Limb (tissue), 2 donors: ENCODE measurements around the gene PNN.
"Not testable (repeated sequence)": the region's sequence is repeated elsewhere in the genome, so short reads cannot be mapped to it uniquely, and the experiment has no call there.

Experiments
- DNase-seq, 2 donors: peaks; one replicate each; pipeline ENCODE4 v3.0.0-alpha.2; 2016; ENCODE audit errors: extremely low spot score in 2 of 2

PNN gene

DNA sequence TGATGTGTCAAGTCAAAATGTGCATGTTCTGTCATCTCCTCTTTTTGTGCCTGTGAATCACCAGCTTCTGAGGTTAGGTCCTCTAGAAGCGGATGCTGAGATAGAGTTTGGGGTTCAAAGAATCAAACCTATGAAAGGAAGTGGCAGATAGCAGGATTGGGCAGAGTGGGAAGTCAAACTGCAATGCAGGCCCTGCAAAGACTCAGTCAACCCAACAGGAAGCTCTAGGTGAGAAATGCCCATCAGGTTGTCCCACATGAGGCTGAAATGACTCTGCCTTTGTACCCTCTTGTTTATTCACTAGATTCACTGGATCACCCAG lies 54.1 kb downstream of the PNN start:
- no peak for DNase-seq

DNA sequence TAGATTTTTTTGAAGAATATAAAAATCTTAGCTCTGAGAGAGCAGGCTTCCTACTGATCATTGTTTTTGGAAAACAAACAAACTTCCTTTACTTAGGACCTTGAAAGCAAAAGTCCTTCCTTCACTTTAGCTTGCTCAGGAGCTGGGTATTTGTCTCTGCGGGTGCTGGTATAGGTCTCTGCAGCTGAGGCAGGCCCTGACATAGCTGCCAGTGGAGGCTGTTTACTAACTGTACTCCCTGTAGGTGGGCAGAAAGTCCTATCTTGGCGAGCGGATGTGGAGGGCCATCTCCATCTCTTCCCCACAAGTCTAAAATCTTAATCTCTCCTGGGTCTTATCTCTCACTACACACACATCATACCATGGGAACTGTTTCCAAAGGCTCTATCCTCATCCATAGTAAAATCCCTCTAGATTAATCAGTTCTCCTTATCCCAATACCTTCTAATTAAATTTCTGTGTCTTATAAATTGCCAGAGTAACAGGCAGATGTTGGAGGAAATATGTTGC lies 54.6 kb downstream of the PNN start:
- DNase-seq: no peak

DNA sequence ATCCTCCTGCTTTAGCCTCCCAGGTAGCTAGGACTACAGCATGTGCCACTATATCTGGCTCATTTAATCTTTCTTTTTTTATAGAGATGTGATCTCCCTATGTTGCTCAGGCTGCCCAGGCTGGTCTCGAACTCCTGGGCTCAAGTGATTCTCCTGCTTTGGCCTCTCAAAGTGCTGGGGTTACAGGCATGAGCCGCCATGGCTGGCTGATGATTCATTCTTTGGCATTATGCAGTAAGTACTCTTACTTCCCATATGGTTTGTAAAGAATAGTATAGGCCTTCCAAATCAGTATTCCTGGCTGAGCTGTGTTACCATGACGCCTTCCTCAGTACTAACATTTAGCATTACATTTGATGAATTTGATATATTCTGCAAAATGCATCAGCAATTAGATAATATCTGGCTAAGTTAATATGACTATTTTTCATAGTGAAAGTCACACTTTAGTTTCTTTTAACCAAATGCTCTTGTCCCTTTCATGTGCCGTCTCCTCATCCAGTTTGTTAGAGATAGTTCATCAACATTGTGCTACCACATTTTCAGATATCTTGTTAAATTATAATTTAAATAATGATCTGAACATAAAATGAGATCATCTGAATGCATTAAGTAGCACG lies 55.5 kb downstream of the PNN start:
- DNase-seq: no peak

DNA sequence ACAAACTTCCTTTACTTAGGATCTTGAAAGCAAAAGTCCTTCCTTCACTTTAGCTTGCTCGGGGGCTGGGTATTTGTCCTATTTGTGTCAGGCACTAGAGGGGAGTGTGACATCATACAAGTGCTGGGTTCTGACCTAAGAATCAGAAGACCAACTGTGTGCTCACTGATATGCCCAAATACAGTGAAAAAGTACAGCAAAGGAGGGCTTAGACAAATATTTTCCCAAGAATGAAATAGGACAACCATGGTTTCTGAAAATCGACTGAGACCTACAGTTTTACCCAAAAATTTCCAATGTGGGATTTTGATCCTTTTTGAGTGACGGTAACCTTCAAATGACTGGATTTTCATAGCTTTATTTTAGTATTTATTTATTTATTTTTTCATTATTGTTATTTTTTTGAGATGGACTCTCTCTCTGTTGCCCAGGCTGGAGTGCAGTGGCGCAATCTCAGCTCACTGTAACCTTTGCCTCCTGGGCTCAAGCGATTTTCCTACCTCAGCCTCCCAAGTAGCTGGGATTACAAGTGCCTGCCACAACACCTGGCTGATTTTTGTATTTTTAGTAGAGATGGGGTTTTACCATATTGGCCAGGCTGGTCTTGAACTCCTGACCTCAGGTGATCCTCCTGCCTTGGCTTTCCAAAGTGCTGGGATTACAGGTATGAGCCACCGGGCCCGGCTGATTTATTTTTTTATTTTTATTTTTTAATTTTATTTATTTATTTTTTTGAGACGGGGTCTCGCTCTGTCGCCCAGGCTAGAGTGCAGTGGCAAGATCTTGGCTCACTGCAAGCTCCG lies 56.9 kb downstream of the PNN start:
- DNase-seq: not testable (repeated sequence)
